Astrocyte (in vitro differentiated cells and primary cell): ENCODE data around the gene TSPAN15. TPM values are rescaled to one million over a fixed set of nuclear protein-coding genes. Genes with fewer than 3 reads are reported as not detected.

Source experiments
- DNase-seq: peaks from one replicate; pipeline ENCODE4 v3.0.0-alpha.2; 2010; ENCODE audit warnings: low read depth
- FAIRE-seq: peaks from 2 replicates; lab custom pipeline; 2011; peaks lifted over from hg19 to GRCh38; lab: Jason Lieb, UNC
- H2AFZ ChIP-seq: 2 replicates; pipeline ENCODE4 v1.6.0; 2012; ENCODE audit warnings: low read depth, low read length, inconsistent platforms
- H3K27ac ChIP-seq: 2 replicates; pipeline ENCODE4 v1.5.1; 2011; ENCODE audit warnings: low read depth, low read length, inconsistent platforms
- H3K27me3 ChIP-seq: 2 replicates; pipeline ENCODE4 v1.6.0; 2011; ENCODE audit warnings: low read length, inconsistent platforms; ENCODE audit not compliant: insufficient read depth
- H3K36me3 ChIP-seq: 2 replicates; pipeline ENCODE4 v1.5.1; 2011; ENCODE audit warnings: low read length, inconsistent platforms; ENCODE audit not compliant: insufficient read depth
- H3K4me1 ChIP-seq: 2 replicates; pipeline ENCODE4 v1.5.1; 2011; ENCODE audit warnings: low read length, inconsistent platforms; ENCODE audit not compliant: insufficient read depth
- H3K4me2 ChIP-seq: 2 replicates; pipeline ENCODE4 v1.6.0; 2012; ENCODE audit warnings: low read length, inconsistent platforms
- H3K4me3 ChIP-seq: 2 replicates; pipeline ENCODE4 v1.5.1; 2011; ENCODE audit warnings: low read depth, mild to moderate bottlenecking, low read length, inconsistent platforms; ENCODE audit not compliant: insufficient read depth
- H3K79me2 ChIP-seq: 2 replicates; pipeline ENCODE4 v1.6.0; 2012; ENCODE audit warnings: mild to moderate bottlenecking, low read length, inconsistent platforms; ENCODE audit not compliant: insufficient read depth
- H3K9ac ChIP-seq: 2 replicates; pipeline ENCODE4 v1.6.0; 2012; ENCODE audit warnings: mild to moderate bottlenecking, low read length, inconsistent platforms
- H3K9me3 ChIP-seq: 2 replicates; pipeline ENCODE4 v1.5.1; 2012; ENCODE audit warnings: low read depth, mild to moderate bottlenecking, low read length, inconsistent platforms; ENCODE audit not compliant: insufficient read depth
- H4K20me1 ChIP-seq: 2 replicates; pipeline ENCODE4 v1.6.0; 2012; ENCODE audit warnings: low read length, inconsistent platforms; ENCODE audit not compliant: insufficient read depth
- H3K27ac Mint-ChIP-seq: one replicate; pipeline ENCODE4 v1.8.0; 2021; ENCODE audit warnings: mild to moderate bottlenecking, mixed read lengths; ENCODE audit not compliant: unreplicated experiment
- H3K27me3 Mint-ChIP-seq: one replicate; pipeline ENCODE4 v1.8.0; 2021; ENCODE audit warnings: low read depth, mixed read lengths; ENCODE audit not compliant: unreplicated experiment
- H3K36me3 Mint-ChIP-seq: one replicate; pipeline ENCODE4 v1.8.0; 2021; ENCODE audit warnings: low read depth, mixed read lengths; ENCODE audit not compliant: unreplicated experiment
- H3K4me1 Mint-ChIP-seq: one replicate; pipeline ENCODE4 v1.8.0; 2021; ENCODE audit warnings: low read depth, mixed read lengths; ENCODE audit not compliant: unreplicated experiment
- H3K4me3 Mint-ChIP-seq: one replicate; pipeline ENCODE4 v1.8.0; 2021; ENCODE audit warnings: mild to moderate bottlenecking, moderate library complexity, mixed read lengths; ENCODE audit not compliant: unreplicated experiment
- H3K9me3 Mint-ChIP-seq: one replicate; pipeline ENCODE4 v1.8.0; 2021; ENCODE audit warnings: mild to moderate bottlenecking, mixed read lengths; ENCODE audit not compliant: unreplicated experiment
- EZH2 ChIP-seq: IDR thresholded peaks from 2 replicates; pipeline ENCODE4 v1.6.1; 2012; ENCODE audit warnings: mild to moderate bottlenecking, low read length, inconsistent platforms; ENCODE audit not compliant: insufficient read depth
- total RNA-seq: library from RNA; stranded (reverse); gene quantifications from 2 replicates; pipeline ENCODE4 v1.2.1, GENCODE V29; 2021
- TF ChIP-seq, protein P1 (sequence below): IDR thresholded peaks from 2 replicates; pipeline ENCODE4 v1.5.1; 2011; ENCODE audit warnings: low read depth, mild to moderate bottlenecking, inconsistent platforms, low read length, moderate library complexity; ENCODE audit not compliant: insufficient read depth

TSPAN15 gene
- total RNA-seq, 1 donor from 2014 or later = 9.4 TPM

DNA sequence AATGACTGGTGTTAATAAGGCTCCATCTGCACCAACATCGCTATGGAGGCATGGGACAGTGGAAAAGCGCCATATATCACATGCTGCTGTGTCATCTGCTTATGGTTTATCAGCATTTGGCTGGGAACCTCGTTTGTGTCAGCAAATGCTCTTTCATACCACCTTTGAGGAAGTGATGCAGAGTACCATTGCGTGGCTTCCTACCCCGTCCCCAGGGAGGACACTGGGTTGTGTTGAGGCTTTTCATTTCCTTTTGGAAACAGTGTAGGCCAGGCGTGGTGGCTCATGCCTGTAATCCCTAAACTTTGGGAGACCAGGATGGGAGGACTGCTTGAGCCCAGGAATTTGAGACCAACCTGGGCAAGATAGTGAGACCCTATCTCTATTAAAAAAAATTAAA lies 41.3 kb upstream of the TSPAN15 start:
- H3K27ac Mint-ChIP-seq = no peak overlapping the region
- H3K27ac ChIP-seq = no peak overlapping the region

DNA sequence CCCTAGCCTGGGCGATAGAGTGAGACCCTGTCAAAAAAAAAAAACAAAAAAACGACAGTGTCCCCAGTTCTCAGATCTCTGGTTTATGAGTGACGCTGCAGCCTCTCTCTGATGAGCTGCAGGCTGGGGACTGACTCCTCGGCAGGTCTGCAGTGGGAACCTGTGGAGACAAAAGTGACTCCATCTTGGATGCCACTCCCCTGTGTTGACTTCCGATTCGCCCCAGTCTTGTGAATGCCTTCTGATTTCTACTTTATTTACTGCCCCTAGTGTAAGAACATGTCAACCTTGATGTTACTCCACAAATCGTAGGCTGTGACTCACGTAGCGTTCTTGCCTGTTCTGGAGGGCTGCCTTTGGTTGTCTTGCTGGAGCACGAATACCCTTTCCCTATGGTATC lies 40.8 kb upstream of the TSPAN15 start:
- Histone ChIP-seq H3K9ac (no peak overlapping the region), H3K36me3 (no peaks in the 10 kb centered on the region), H3K79me2 (no peaks in the 10 kb centered on the region), H2AFZ (no peak overlapping the region), H3K4me1 (no peaks in the 10 kb centered on the region), H3K9me3 (no peaks in the 10 kb centered on the region), H3K27me3 (no peaks in the 10 kb centered on the region), H4K20me1 (no peaks in the 10 kb centered on the region), H3K27ac (no peak overlapping the region), H3K4me3 (no peak overlapping the region), H3K4me2 (no peak overlapping the region)
- no peak for FAIRE-seq
- Mint-ChIP-seq H3K27ac (no peak overlapping the region), H3K9me3 (no peaks in the 10 kb centered on the region), H3K27me3 (peaks cover 5% of the 10 kb centered on the region), H3K36me3 (peaks cover 9% of the 10 kb centered on the region), H3K4me1 (peaks cover 7% of the 10 kb centered on the region), H3K4me3 (no peak overlapping the region)
- DNase-seq = no peak
- TF ChIP-seq, protein P1, sequence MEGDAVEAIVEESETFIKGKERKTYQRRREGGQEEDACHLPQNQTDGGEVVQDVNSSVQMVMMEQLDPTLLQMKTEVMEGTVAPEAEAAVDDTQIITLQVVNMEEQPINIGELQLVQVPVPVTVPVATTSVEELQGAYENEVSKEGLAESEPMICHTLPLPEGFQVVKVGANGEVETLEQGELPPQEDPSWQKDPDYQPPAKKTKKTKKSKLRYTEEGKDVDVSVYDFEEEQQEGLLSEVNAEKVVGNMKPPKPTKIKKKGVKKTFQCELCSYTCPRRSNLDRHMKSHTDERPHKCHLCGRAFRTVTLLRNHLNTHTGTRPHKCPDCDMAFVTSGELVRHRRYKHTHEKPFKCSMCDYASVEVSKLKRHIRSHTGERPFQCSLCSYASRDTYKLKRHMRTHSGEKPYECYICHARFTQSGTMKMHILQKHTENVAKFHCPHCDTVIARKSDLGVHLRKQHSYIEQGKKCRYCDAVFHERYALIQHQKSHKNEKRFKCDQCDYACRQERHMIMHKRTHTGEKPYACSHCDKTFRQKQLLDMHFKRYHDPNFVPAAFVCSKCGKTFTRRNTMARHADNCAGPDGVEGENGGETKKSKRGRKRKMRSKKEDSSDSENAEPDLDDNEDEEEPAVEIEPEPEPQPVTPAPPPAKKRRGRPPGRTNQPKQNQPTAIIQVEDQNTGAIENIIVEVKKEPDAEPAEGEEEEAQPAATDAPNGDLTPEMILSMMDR = no peak
- no peak for TF ChIP-seq EZH2

More for the DNA sequence above, 41.3 kb upstream of the TSPAN15 start:
- Mint-ChIP-seq H3K4me3 (no peak overlapping the region), H3K36me3 (peaks cover 14% of the 10 kb centered on the region), H3K9me3 (no peaks in the 10 kb centered on the region), H3K4me1 (peaks cover 7% of the 10 kb centered on the region), H3K27me3 (no peaks in the 10 kb centered on the region)
- H2AFZ ChIP-seq = no peak overlapping the region
- H3K9me3 ChIP-seq = no peaks in the 10 kb centered on the region
- no peaks in the 10 kb centered on the region for H3K36me3 ChIP-seq
- DNase-seq (no peak), FAIRE-seq (no peak)
- no peaks in the 10 kb centered on the region for H3K79me2 ChIP-seq
- H4K20me1 ChIP-seq = no peaks in the 10 kb centered on the region
- peaks cover under 1% of the 10 kb centered on the region for H3K4me1 ChIP-seq
- H3K27me3 ChIP-seq = no peaks in the 10 kb centered on the region
- no peak for TF ChIP-seq EZH2
- TF ChIP-seq, protein P1 = no peak
- no peak overlapping the region for H3K9ac ChIP-seq
- no peak overlapping the region for H3K4me3 ChIP-seq
- no peak overlapping the region for H3K4me2 ChIP-seq

DNA sequence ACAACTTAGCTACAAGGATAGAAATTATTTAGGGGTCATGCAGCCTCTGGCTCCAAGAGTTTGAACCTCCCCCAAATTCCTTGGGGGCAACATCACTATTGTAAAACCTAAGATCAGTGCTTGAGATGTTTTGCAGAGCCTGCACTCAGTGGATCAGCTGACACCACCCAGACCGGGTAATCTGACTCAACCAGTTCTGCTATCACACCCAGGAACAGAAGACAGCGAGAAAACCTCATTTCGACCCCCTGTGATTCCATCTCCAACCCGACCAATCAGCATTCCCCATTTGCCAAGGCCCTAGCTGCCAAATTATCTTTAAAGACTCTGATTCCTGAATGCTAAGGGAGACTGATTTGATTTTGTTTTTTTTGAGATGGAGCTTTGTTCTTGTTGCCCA lies 39.8 kb upstream of the TSPAN15 start:
- H3K27ac ChIP-seq = no peak overlapping the region
- no peak overlapping the region for H3K4me2 ChIP-seq
- TF ChIP-seq, protein P1 = no peak
- no peak for TF ChIP-seq EZH2
- no peaks in the 10 kb centered on the region for H3K9me3 Mint-ChIP-seq
- H3K4me1 Mint-ChIP-seq = peaks cover 5% of the 10 kb centered on the region
- H3K9ac ChIP-seq = no peak overlapping the region
- no peaks in the 10 kb centered on the region for H3K79me2 ChIP-seq
- H4K20me1 ChIP-seq = no peaks in the 10 kb centered on the region
- H3K4me3 Mint-ChIP-seq = no peak overlapping the region
- no peak overlapping the region for H3K4me3 ChIP-seq
- peaks cover 2% of the 10 kb centered on the region for H3K36me3 Mint-ChIP-seq
- no peak overlapping the region for H2AFZ ChIP-seq
- no peaks in the 10 kb centered on the region for H3K9me3 ChIP-seq
- H3K27me3 Mint-ChIP-seq = peaks cover 15% of the 10 kb centered on the region
- DNase-seq (no peak), FAIRE-seq (no peak)
- H3K27ac Mint-ChIP-seq = no peak overlapping the region
- no peaks in the 10 kb centered on the region for H3K27me3 ChIP-seq
- no peaks in the 10 kb centered on the region for H3K4me1 ChIP-seq
- no peaks in the 10 kb centered on the region for H3K36me3 ChIP-seq
